Esophagus muscularis mucosa (tissue), 4 donors: Measurements from ENCODE around the gene OSBPL2. TPM values are rescaled to one million over a fixed set of nuclear protein-coding genes. Genes with fewer than 3 reads are reported as not detected.

ENCODE experiments used
- DNase-seq: peaks from one replicate; pipeline ENCODE4 v3.0.0-alpha.2; 2017; ENCODE audit errors: extremely low spot score
- H3K27ac ChIP-seq, 4 donors: fragments of 200-600 bp; sonication (generic); replicated peaks in 1 of 4; 1 replicate in 3 of 4; 2 replicates in 1 of 4; pipeline ENCODE4 v1.5.1; 2016 to 2019; ENCODE audit warnings: mild to moderate bottlenecking in 1 of 4
- H3K27me3 ChIP-seq, 4 donors: fragments of 200-600 bp; sonication (generic); one replicate each; pipeline versions ENCODE4 v1.5.1 to v1.6.0; 2016 to 2019
- H3K36me3 ChIP-seq, 4 donors: fragments of 200-600 bp; sonication (generic); one replicate each; pipeline ENCODE4 v1.5.1; 2016 to 2019
- H3K4me1 ChIP-seq, 4 donors: fragments of 200-600 bp; sonication (generic); one replicate each; pipeline ENCODE4 v1.5.1; 2016 to 2019
- H3K4me3 ChIP-seq, 4 donors: fragments of 200-600 bp; sonication (generic); 1 replicate in 2 of 4; 2 replicates in 2 of 4; pipeline ENCODE4 v1.5.1; 2016 to 2019; ENCODE audit warnings: mild to moderate bottlenecking in 4 of 4, moderate library complexity in 1 of 4
- H3K9me3 ChIP-seq, 4 donors: fragments of 200-600 bp; sonication (generic); 1 replicate in 3 of 4; 2 replicates in 1 of 4; pipeline ENCODE4 v1.5.1; 2016 to 2019
- EP300 ChIP-seq: sonication (generic); formaldehyde crosslinking; IDR thresholded peaks from one replicate; pipeline ENCODE4 v1.6.1; 2017; ENCODE audit warnings: antibody characterized with exemption
- POLR2A ChIP-seq: fragments of 450-650 bp; IDR thresholded peaks from one replicate; pipeline ENCODE4 v1.6.1; 2017; ENCODE audit warnings: antibody characterized with exemption, moderate library complexity, mild to moderate bottlenecking, low read depth
- POLR2AphosphoS5 ChIP-seq, 2 donors: sonication (generic); formaldehyde crosslinking; IDR thresholded peaks; one replicate each; pipeline ENCODE4 v1.6.1; 2017; ENCODE audit warnings: antibody characterized with exemption in 2 of 2
- WGBS: methylation state at CpG from one replicate; pipeline ENCODE4 v1.1.5; 2018; 5-methylcytosine and 5-hydroxymethylcytosine counted together
- intact Hi-C: fragments of 100-400 bp; cut with DNase I; formaldehyde crosslinking; loops from one replicate; pipeline ENCODE4 v1.15.1; 2023
- total RNA-seq, 4 donors: library from RNA; depleted of rRNA; stranded (reverse); fragments of >200 nt; gene quantifications; one replicate each; pipeline versions ENCODE4 v1.1.0 to v1.2.1, GENCODE V29; 2016
- TF ChIP-seq, protein P1 (sequence below), 3 experiments: fragments of 200-600 bp in 2 of 3; fragments of 450-650 bp in 1 of 3; sonication (generic) in 2 of 3; IDR thresholded peaks; one replicate each; pipeline ENCODE4 v1.5.1; 2017 to 2019; ENCODE audit warnings: antibody characterized with exemption in 3 of 3, mild to moderate bottlenecking in 2 of 3, moderate library complexity in 1 of 3

OSBPL2 gene
- total RNA-seq, 4 donors from 2014 or later = 34.5 to 52.7 (median 44.2) TPM

DNA sequence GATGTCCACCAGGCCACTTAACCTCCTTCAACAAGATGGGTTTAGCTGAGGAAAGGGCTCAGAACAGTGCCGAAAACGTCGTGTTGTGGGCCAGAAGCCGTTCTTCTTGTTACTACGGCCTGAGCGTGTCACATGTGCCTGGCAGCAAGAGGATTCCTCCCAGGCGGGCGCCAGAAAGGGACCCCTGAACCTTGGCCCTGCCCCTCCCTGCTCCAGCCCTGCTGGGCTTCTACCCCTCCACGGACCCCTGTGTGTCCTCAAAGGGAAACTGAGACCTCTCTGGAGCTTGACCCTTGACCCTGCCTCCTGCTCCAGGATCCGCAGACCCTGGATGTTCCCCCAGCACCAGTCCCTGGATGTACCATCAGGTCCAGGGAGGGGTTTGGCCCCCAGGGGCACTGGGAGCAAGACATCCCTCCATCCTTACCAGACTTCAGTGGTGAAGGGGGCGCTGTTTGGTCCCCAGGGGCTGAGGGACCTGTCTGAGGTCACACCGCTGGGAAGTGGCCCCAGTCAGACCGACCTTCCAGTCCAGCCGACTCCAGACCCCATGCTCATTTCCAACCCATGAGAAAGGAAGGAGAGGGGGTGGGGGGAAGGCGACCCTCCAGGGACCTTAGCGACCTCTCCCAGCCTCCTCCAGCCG, 28.3 kb upstream of the OSBPL2 start:
- H3K27ac ChIP-seq = no peak overlapping the region
- 64% methylated on average over 13 of the region's 17 CpGs for WGBS
- intact Hi-C loops = no loop called here
- H3K4me3 ChIP-seq = no peak overlapping the region
- no peaks in the 10 kb centered on the region for H3K4me1 ChIP-seq
- H3K9me3 ChIP-seq = no peaks in the 10 kb centered on the region
- peaks cover 0 to 59% (median 32%) of the 10 kb centered on the region in 4 donors for H3K27me3 ChIP-seq
- no peak for DNase-seq
- no peaks in the 10 kb centered on the region for H3K36me3 ChIP-seq
- TF ChIP-seq, protein P1, sequence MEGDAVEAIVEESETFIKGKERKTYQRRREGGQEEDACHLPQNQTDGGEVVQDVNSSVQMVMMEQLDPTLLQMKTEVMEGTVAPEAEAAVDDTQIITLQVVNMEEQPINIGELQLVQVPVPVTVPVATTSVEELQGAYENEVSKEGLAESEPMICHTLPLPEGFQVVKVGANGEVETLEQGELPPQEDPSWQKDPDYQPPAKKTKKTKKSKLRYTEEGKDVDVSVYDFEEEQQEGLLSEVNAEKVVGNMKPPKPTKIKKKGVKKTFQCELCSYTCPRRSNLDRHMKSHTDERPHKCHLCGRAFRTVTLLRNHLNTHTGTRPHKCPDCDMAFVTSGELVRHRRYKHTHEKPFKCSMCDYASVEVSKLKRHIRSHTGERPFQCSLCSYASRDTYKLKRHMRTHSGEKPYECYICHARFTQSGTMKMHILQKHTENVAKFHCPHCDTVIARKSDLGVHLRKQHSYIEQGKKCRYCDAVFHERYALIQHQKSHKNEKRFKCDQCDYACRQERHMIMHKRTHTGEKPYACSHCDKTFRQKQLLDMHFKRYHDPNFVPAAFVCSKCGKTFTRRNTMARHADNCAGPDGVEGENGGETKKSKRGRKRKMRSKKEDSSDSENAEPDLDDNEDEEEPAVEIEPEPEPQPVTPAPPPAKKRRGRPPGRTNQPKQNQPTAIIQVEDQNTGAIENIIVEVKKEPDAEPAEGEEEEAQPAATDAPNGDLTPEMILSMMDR (IDR thresholded peaks at IDR 0.05) = no peak
- TF ChIP-seq POLR2AphosphoS5 (IDR thresholded peaks at IDR 0.05) (no peak), EP300 (no peak), POLR2A (no peak)

DNA sequence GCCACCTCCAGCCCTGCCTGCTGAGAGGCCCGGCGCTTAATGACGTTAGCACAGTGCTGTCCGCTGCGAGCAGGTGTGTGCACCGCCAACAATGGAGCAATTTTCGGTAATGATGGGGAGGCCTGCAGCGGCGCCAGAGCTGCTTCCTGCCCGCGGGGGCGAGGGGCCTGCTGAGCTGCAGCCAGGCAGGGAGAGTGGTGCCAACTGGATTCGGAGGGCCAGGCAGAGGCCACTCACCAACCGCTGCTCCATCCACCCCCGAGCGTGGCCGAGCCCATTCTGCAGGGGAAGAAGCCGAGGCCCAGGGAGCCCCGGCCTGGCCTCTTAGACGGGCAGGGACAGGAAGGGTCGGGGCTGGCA, 27.8 kb upstream of the OSBPL2 start:
- H3K36me3 ChIP-seq = no peaks in the 10 kb centered on the region
- H3K9me3 ChIP-seq = no peaks in the 10 kb centered on the region
- TF ChIP-seq POLR2AphosphoS5 (IDR thresholded peaks at IDR 0.05) (no peak), POLR2A (no peak), EP300 (no peak)
- TF ChIP-seq, protein P1 (IDR thresholded peaks at IDR 0.05) = no peak
- DNase-seq = no peak
- WGBS = 70% methylated on average over 2 of the region's 21 CpGs
- H3K27ac ChIP-seq = no peak overlapping the region
- H3K4me3 ChIP-seq = no peak overlapping the region
- H3K27me3 ChIP-seq = peaks cover 0 to 64% (median 33%) of the 10 kb centered on the region in 4 donors
- no peaks in the 10 kb centered on the region for H3K4me1 ChIP-seq
- intact Hi-C loops = no loop called here

DNA sequence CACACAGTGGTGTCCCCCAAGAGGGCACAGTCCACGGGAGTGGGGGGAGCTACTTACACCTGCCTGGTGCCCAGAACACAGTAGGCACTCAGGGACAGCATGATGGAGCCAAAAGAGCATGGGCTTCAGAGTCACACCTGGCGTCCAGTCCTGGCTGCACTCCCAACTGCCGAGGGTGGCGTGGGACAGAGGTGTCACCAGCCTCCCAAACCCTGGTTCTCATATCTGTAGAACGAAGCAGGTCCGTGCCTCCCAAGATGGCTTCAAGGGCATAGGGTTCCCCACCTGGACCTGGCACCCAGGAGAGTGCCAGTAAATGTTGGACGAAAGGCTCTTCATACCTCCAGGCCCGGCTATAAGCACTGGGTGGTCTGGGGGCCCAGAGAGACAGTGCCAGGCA, 27.1 kb upstream of the OSBPL2 start:
- no peaks in the 10 kb centered on the region for H3K4me1 ChIP-seq
- DNase-seq = no peak
- WGBS = 86% methylated on average over 4 of the region's 8 CpGs
- TF ChIP-seq POLR2AphosphoS5 (IDR thresholded peaks at IDR 0.05) = no peak
- TF ChIP-seq, protein P1 (IDR thresholded peaks at IDR 0.05) = no peak
- TF ChIP-seq POLR2A = no peak
- TF ChIP-seq EP300 = no peak
- intact Hi-C loops = no loop called here
- H3K9me3 ChIP-seq = no peaks in the 10 kb centered on the region
- H3K27ac ChIP-seq = no peak overlapping the region
- no peaks in the 10 kb centered on the region for H3K36me3 ChIP-seq
- peaks cover 0 to 71% (median 33%) of the 10 kb centered on the region in 4 donors for H3K27me3 ChIP-seq
- H3K4me3 ChIP-seq = no peak overlapping the region

DNA sequence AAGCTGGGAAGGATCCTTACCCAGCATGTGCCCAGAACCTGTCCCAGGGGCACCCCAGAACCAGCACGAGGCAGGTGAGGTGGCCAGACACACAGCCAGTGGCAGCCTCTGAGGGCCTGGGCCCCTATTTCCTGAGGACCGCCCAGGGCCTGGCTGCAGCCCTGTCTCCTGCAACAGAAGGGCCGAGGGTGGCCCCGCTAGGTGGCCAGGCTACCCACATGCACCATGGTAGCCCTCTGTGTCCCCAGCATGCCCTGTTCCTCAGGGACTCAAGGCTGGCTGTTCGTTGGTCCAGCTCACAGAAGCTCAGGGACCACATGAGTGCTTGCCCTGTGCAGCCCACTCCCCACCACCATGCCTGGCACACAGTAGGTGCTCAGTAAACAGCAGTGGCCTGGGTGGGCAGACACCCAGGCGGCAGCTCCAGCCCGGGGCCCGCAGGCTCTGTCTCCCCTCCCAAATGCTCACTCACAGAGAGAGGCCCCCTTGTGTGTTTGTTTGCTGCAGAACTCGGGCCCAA, 26.5 kb upstream of the OSBPL2 start:
- intact Hi-C loops = no loop called here
- H3K9me3 ChIP-seq = no peaks in the 10 kb centered on the region
- DNase-seq = no peak
- no peak overlapping the region for H3K27ac ChIP-seq
- 63% methylated on average over 5 of the region's 9 CpGs for WGBS
- no peaks in the 10 kb centered on the region for H3K36me3 ChIP-seq
- TF ChIP-seq EP300 = no peak
- TF ChIP-seq, protein P1 (IDR thresholded peaks at IDR 0.05) = no peak
- no peak for TF ChIP-seq POLR2AphosphoS5 (IDR thresholded peaks at IDR 0.05)
- no peak for TF ChIP-seq POLR2A
- H3K27me3 ChIP-seq = peaks cover 0 to 77% (median 33%) of the 10 kb centered on the region in 4 donors
- no peak overlapping the region for H3K4me3 ChIP-seq
- H3K4me1 ChIP-seq = no peaks in the 10 kb centered on the region

DNA sequence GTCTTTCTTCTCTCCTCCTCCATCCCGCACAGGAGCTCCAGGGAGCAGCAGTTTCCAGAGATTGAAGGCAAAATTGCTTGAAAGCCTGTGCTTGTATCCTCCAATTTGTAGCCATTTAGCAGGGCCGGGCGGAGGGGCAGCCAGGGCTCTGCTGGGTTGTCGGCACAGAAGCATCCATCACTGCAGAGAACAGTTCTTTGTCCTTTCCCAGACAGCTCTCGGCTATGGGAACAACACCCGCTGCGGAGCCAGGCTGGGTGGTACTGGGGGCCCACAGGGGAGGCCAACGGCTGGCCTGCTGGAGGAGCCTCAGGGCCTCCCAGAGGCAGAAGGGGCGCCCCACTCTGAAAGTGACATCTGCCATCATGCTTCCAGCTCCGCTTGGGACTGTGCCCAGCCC, 26.0 kb upstream of the OSBPL2 start:
- TF ChIP-seq, protein P1 (IDR thresholded peaks at IDR 0.05) = no peak
- no peak for TF ChIP-seq POLR2A
- TF ChIP-seq POLR2AphosphoS5 (IDR thresholded peaks at IDR 0.05) = no peak
- no peak for TF ChIP-seq EP300
- Histone ChIP-seq H3K4me3 (no peak overlapping the region), H3K9me3 (no peaks in the 10 kb centered on the region), H3K27me3 (peaks cover 0 to 82% (median 35%) of the 10 kb centered on the region in 4 donors), H3K4me1 (no peaks in the 10 kb centered on the region), H3K36me3 (no peaks in the 10 kb centered on the region), H3K27ac (no peak overlapping the region)
- DNase-seq = no peak
- intact Hi-C loops = no loop called here
- WGBS = 42% methylated on average over 9 of the region's 10 CpGs
